K562 (cell line): ENCODE results near the gene HIVEP1. TPM values are rescaled to one million over a fixed set of nuclear protein-coding genes. Genes with fewer than 3 reads are reported as not detected.

Source experiments
- ATF2 ChIP-seq: sonication (generic); formaldehyde crosslinking; IDR thresholded peaks from 2 replicates; pipeline ENCODE4 v1.8.1; 2022; ENCODE audit warnings: missing genetic modification reagents
- BRF2 ChIP-seq: IDR thresholded peaks from 3 replicates; pipeline ENCODE4 v1.6.1; 2011; ENCODE audit warnings: borderline replicate concordance, mild to moderate bottlenecking; ENCODE audit not compliant: insufficient read length, insufficient read depth
- CAMTA2 ChIP-seq: fragments of 250-450 bp; sonication (Bioruptor Pico); conservative IDR thresholded peaks from 2 replicates; pipeline ENCODE4 v1.5.1; 2022
- CC2D1A ChIP-seq: fragments of 450-650 bp; IDR thresholded peaks from 2 replicates; pipeline ENCODE4 v1.6.1; 2017; ENCODE audit warnings: mild to moderate bottlenecking
- COPS2 ChIP-seq: fragments of 450-650 bp; conservative IDR thresholded peaks from 2 replicates; pipeline ENCODE4 v1.6.1; 2016; ENCODE audit warnings: mild to moderate bottlenecking, moderate library complexity
- CREB3 ChIP-seq: fragments of 450-650 bp; conservative IDR thresholded peaks from 2 replicates; pipeline ENCODE4 v1.6.1; 2016; ENCODE audit warnings: missing genetic modification characterization, low read depth, mild to moderate bottlenecking, missing compliant biosample characterization, moderate library complexity
- FOS ChIP-seq: IDR thresholded peaks from 3 replicates; pipeline ENCODE4 v1.6.1; 2011; ENCODE audit not compliant: insufficient read length; ENCODE audit errors: extremely low read depth
- GMEB1 ChIP-seq: fragments of 250-450 bp; sonication (Bioruptor Pico); IDR thresholded peaks from 2 replicates; pipeline ENCODE4 v1.4.0; 2020; ENCODE audit warnings: mild to moderate bottlenecking
- GTF3C2 ChIP-seq: IDR thresholded peaks from 3 replicates; pipeline ENCODE4 v1.6.1; 2011; ENCODE audit warnings: borderline replicate concordance, mild to moderate bottlenecking, moderate library complexity; ENCODE audit not compliant: insufficient read length; ENCODE audit errors: extremely low read depth
- KAT8 ChIP-seq: fragments of 450-650 bp; IDR thresholded peaks from 2 replicates; pipeline ENCODE4 v1.6.1; 2016; ENCODE audit warnings: low read depth, mild to moderate bottlenecking
- KLF1 ChIP-seq: fragments of 450-650 bp; IDR thresholded peaks from 2 replicates; pipeline ENCODE4 v1.6.1; 2016; ENCODE audit warnings: missing genetic modification characterization, missing compliant biosample characterization
- NFATC3 ChIP-seq: fragments of 450-650 bp; IDR thresholded peaks from 2 replicates; pipeline ENCODE4 v1.6.1; 2017; ENCODE audit warnings: mild to moderate bottlenecking
- RFX5 ChIP-seq: IDR thresholded peaks from 2 replicates; pipeline ENCODE4 v1.6.1; 2011; ENCODE audit warnings: low read depth, mild to moderate bottlenecking, improper control_type of control experiment, low read length
- SMARCC2 ChIP-seq: fragments of 450-650 bp; IDR thresholded peaks from 2 replicates; pipeline ENCODE4 v1.6.1; 2017; ENCODE audit warnings: antibody characterized with exemption, moderate library complexity, mild to moderate bottlenecking, low read depth
- SMC3 ChIP-seq: conservative IDR thresholded peaks from 2 replicates; pipeline ENCODE4 v1.6.1; 2011; ENCODE audit warnings: low read depth, low read length, improper control_type of control experiment; ENCODE audit not compliant: insufficient read depth
- SREBF2 ChIP-seq: sonication (generic); formaldehyde crosslinking; IDR thresholded peaks from 2 replicates; pipeline ENCODE4 v1.4.0; 2020; ENCODE audit warnings: mild to moderate bottlenecking, missing genetic modification reagents
- ZNF586 ChIP-seq: fragments of 450-650 bp; formaldehyde crosslinking; conservative IDR thresholded peaks from 2 replicates; pipeline ENCODE4 v1.4.0; 2020; ENCODE audit warnings: mild to moderate bottlenecking, moderate library complexity
- ZNF644 ChIP-seq: fragments of 200-800 bp; sonication (Bioruptor generic); IDR thresholded peaks from 2 replicates; pipeline ENCODE4 v1.6.1; 2016; ENCODE audit warnings: low read depth, missing genetic modification characterization, missing compliant biosample characterization
- polyA plus RNA-seq, 8 experiments: library from polyadenylated mRNA; depleted of rRNA in 4 of 8; stranded (reverse) in 5 of 8; unstranded in 3 of 8; fragments of >200 nt; fragmentation: Nextera tagmentation in 2 of 8; fragmentation: Illumina TruSeq in 1 of 8; extraction: Ambion mirVana in 2 of 8; extraction: Trizol in 1 of 8; gene quantifications; 2 replicates each; pipeline versions ENCODE4 v1.2.1 to v1.2.3, GENCODE V29; 2011 to 2014; ENCODE audit warnings: inconsistent platforms in 1 of 8, missing spikeins in 1 of 8
- total RNA-seq, 7 experiments: library from RNA; depleted of rRNA in 6 of 7; stranded (reverse); fragments of >200 nt in 6 of 7; fragmentation: Illumina TruSeq in 2 of 7; extraction: Trizol in 2 of 7; gene quantifications; 2 replicates each; pipeline versions ENCODE4 v1.2.1 to v1.2.3, GENCODE V29; 2011 to 2021; ENCODE audit warnings: low replicate concordance in 1 of 7

The HIVEP1 gene
- total and polyA plus RNA-seq, 9 of the 15 experiments (the other 6 are each of a cell fraction or from before 2014, with no cell fraction given): 6.0 to 33.3 (median 21.7) TPM

GRCh38 chr6:12008366-12009179 is 3.5 kb upstream of the HIVEP1 start (continued):
- TF ChIP-seq ZNF586 (CRISPR knock-in tag) (no peak), CC2D1A (peak; percentile 62; the same call in 1 of the 2 replicates), GMEB1 (CRISPR knock-in tag) (peak; percentile 65; the same call in 1 of the 2 replicates), RFX5 (no peak), SREBF2 (CRISPR knock-in tag) (no peak), COPS2 (no peak), ATF2 (CRISPR knock-in tag) (no peak), CAMTA2 (no peak), GTF3C2 (no peak), NFATC3 (no peak), FOS (no peak), KLF1 (tag) (0 out of 2 replicates have a peak, but pooled peaks have one; percentile 24), BRF2 (no peak), SMC3 (no peak), CREB3 (tag) (no peak), ZNF644 (no peak), KAT8 (no peak), SMARCC2 (peak; percentile 62)
